ENCODE data around the gene SAP130.

Gene SAP130

DNA sequence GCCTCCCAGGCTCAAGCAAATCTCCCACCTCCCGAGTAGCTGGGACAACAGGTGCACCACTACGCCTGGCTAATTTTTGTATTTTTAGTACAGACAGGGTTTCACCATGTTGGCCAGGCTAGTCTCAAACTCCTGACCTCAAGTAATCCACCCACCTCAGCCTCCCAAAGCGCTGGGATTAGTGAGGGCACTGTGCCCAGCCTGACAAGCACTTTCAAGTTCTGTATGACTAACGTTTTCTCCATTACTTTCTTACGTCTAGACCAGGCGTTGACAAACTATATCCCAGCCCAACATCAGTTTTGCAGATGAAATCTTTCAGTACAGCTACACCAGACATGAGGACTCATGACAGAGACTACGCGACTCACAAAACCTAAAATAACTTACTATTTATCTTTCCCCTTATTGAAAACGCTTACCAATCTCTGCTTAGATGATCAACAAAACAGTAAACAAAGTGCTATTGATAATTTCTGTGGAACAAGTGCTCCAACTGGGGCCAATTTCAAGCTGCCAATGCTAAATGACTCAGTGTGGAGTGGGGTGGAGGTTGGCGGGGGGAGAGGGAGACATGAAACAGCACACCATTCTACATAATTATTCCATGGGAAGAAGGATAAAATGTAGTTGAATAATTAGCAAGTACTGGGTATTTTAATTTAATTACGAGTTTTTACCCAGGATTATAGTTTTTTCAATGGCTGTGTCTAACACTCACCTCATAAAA lies 59.1 kb downstream of the SAP130 start:
- no peak for DNase-seq
- Histone ChIP-seq H3K4me3 (ENCODE audit: low read depth, low read length) (no peak overlapping the region), H3K27ac (no peak overlapping the region), H3K27me3 (replicated peaks) (no peaks in the 10 kb centered on the region), H3K36me3 (replicated peaks) (peaks cover 5% of the 10 kb centered on the region)
- TF ChIP-seq, protein P1, sequence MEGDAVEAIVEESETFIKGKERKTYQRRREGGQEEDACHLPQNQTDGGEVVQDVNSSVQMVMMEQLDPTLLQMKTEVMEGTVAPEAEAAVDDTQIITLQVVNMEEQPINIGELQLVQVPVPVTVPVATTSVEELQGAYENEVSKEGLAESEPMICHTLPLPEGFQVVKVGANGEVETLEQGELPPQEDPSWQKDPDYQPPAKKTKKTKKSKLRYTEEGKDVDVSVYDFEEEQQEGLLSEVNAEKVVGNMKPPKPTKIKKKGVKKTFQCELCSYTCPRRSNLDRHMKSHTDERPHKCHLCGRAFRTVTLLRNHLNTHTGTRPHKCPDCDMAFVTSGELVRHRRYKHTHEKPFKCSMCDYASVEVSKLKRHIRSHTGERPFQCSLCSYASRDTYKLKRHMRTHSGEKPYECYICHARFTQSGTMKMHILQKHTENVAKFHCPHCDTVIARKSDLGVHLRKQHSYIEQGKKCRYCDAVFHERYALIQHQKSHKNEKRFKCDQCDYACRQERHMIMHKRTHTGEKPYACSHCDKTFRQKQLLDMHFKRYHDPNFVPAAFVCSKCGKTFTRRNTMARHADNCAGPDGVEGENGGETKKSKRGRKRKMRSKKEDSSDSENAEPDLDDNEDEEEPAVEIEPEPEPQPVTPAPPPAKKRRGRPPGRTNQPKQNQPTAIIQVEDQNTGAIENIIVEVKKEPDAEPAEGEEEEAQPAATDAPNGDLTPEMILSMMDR (IDR thresholded peaks at IDR 0.05; ENCODE audit: low read depth, low read length, missing control alignments), result no peak
- in situ Hi-C loops (cut with HindIII; ENCODE audit: low pct_ligation_motif_present, low sequenced_read_pairs), result no loop called here

DNA sequence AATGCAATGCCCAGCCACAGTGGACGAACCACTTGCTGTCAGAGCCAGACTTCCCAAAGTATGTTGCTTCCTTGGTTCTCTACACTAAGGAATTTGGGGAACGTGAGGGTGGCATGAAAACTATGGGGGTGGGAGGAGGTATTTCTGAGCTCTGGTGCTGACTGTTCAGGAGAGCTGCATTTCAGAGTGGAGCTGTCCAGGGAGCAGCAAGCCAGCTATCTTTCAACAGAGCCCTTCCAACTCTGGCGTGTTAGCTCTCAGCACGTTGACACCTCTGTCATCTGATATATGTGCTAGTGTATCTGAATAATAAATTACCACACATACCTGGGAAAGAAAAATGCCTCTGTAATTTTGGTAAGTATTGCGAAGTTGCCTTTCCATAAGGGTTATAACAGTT lies 66.1 kb downstream of the SAP130 start:
- H3K36me3 ChIP-seq (replicated peaks), result peaks cover 14% of the 10 kb centered on the region
- TF ChIP-seq, protein P1 (IDR thresholded peaks at IDR 0.05; ENCODE audit: low read depth, low read length, missing control alignments), result no peak
- no peak for DNase-seq
- no peaks in the 10 kb centered on the region for H3K27me3 ChIP-seq (replicated peaks)
- no peak overlapping the region for H3K27ac ChIP-seq
- no peak overlapping the region for H3K4me3 ChIP-seq (ENCODE audit: low read depth, low read length)
- in situ Hi-C loops (cut with HindIII; ENCODE audit: low pct_ligation_motif_present, low sequenced_read_pairs), result no loop called here

DNA sequence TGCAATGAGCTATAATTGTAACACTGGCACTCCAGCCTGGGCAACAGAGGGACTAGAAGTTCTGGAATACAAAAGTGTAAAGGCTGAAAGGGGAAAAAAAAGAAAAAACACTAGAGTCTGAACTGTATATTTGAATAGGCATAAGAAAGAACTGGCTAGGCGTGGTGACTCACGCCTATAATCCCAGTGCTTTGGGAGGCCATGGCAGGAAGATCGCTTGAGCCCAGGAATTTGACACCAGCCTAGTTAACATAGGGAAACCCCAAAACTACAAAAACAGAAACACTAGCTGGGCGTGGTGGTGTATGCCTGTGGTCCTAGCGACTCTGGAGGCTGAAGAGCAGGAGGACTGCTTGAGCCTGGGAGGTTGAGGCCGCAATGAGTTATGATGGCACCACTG lies 70.6 kb downstream of the SAP130 start:
- no peaks in the 10 kb centered on the region for H3K27me3 ChIP-seq (replicated peaks)
- TF ChIP-seq, protein P1 (IDR thresholded peaks at IDR 0.05; ENCODE audit: low read depth, low read length, missing control alignments), result no peak
- H3K36me3 ChIP-seq (replicated peaks), result peaks cover 11% of the 10 kb centered on the region
- no peak for DNase-seq
- in situ Hi-C loops (cut with HindIII; ENCODE audit: low pct_ligation_motif_present, low sequenced_read_pairs), result no loop called here
- no peak overlapping the region for H3K27ac ChIP-seq
- no peak overlapping the region for H3K4me3 ChIP-seq (ENCODE audit: low read depth, low read length)

DNA sequence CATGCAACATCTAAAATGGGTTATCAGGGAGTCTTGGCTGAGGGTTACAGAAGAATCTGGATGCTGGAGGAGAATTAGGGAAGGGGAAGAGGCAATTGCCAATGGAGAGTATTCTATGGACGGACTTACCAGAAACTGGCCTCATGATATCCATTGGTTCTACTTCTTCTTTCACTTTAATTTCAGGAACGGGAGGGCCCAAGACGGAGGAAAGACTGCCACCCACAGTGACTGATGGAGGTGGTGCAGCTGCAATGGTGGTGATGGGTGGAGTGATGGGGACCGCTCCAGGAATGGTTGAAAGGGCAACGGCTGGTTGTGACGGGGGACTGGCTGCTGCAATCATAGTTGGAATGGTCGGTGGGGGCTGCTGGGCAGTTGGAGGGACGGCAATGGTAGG lies 73.0 kb downstream of the SAP130 start:
- in situ Hi-C loops (cut with HindIII; ENCODE audit: low pct_ligation_motif_present, low sequenced_read_pairs), result no loop called here
- TF ChIP-seq, protein P1 (IDR thresholded peaks at IDR 0.05; ENCODE audit: low read depth, low read length, missing control alignments), result no peak
- Histone ChIP-seq H3K4me3 (ENCODE audit: low read depth, low read length) (no peak overlapping the region), H3K36me3 (replicated peaks) (peaks cover 14% of the 10 kb centered on the region), H3K27me3 (replicated peaks) (no peaks in the 10 kb centered on the region), H3K27ac (no peak overlapping the region)
- no peak for DNase-seq

DNA sequence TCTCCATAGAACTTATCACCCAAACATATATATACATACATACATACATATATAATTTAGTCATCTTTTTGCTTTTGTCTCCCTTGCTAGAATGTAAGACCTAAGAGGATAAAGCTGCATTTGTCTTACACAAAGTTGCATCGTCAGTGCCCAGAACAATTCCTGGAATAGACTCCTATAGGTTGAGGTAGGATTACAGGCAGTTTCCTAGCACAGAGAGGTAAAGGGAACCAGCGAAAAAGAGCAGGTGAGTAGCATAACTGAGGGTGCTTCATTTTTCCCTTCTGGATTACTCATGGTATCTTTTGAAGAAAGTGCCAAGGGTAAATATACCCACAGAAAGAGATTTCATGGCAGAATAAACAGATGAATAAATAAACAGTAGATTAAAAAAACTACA lies 74.0 kb downstream of the SAP130 start:
- peaks cover 20% of the 10 kb centered on the region for H3K36me3 ChIP-seq (replicated peaks)
- in situ Hi-C loops (cut with HindIII; ENCODE audit: low pct_ligation_motif_present, low sequenced_read_pairs), result no loop called here
- TF ChIP-seq, protein P1 (IDR thresholded peaks at IDR 0.05; ENCODE audit: low read depth, low read length, missing control alignments), result no peak
- H3K27me3 ChIP-seq (replicated peaks), result no peaks in the 10 kb centered on the region
- DNase-seq, result no peak
- H3K27ac ChIP-seq, result no peak overlapping the region
- no peak overlapping the region for H3K4me3 ChIP-seq (ENCODE audit: low read depth, low read length)
